GM13977 (cell line): Measurements from ENCODE around the gene HES3.

ENCODE experiments used
- DNase-seq: peaks from one replicate; pipeline ENCODE4 v3.0.0; 2012; ENCODE audit warnings: low spot score
- CTCF ChIP-seq: IDR thresholded peaks from 2 replicates; pipeline ENCODE4 v1.5.1; 2012; ENCODE audit warnings: mild to moderate bottlenecking, control low read depth; ENCODE audit not compliant: insufficient read depth; ENCODE audit errors: extremely low read depth, missing control alignments
- in situ Hi-C: fragments of 300-500 bp; cut with MboI; formaldehyde crosslinking; loops from one replicate; pipeline ENCODE4 v1.12.0; 2022; ENCODE audit warnings: low sequenced_read_pairs, low pct_unique_long_range_greater_than_20kb, mixed read lengths, inconsistent platforms; ENCODE audit not compliant: unreplicated experiment

The HES3 gene

GRCh38 chr1:6241887-6242740 lies 1.9 kb upstream of the HES3 start:
- in situ Hi-C loops: loop anchor here (10.0 kb wide), 2 partner anchors 103 to 163 kb away; no protein-coding TSS in a partner anchor
- TF ChIP-seq CTCF: no peak
- DNase-seq: no peak

- TF ChIP-seq CTCF: no peak
- in situ Hi-C loops: loop anchor here (10.0 kb wide), 2 partner anchors 102 to 162 kb away; no protein-coding TSS in a partner anchor
- DNase-seq: no peak
These were observed 735 bp upstream of the HES3 start for GRCh38 chr1:6243053-6243834.

GRCh38 chr1:6244401-6245049 lies 546 bp downstream of the HES3 start:
- no peak for TF ChIP-seq CTCF
- no peak for DNase-seq
- in situ Hi-C loops: loop anchor here (10.0 kb wide), 2 partner anchors 100 to 160 kb away; no protein-coding TSS in a partner anchor

GRCh38 chr1:6245086-6245868 lies 1.3 kb downstream of the HES3 start:
- peak; percentile 95 for DNase-seq
- TF ChIP-seq CTCF: peak; percentile 94
- in situ Hi-C loops: loop anchor here (10.0 kb wide), 2 partner anchors 100 to 160 kb away; no protein-coding TSS in a partner anchor

GRCh38 chr1:6245869-6246496 lies 2.0 kb downstream of the HES3 start:
- peak; percentile 84 for DNase-seq
- no peak for TF ChIP-seq CTCF
- in situ Hi-C loops: loop anchor here (10.0 kb wide), 2 partner anchors 99 to 159 kb away; no protein-coding TSS in a partner anchor
